ENCODE data around the gene MSRB1. TPM values are rescaled to one million over a fixed set of nuclear protein-coding genes. Genes with fewer than 3 reads are reported as not detected.

MSRB1 gene
- total and polyA plus RNA-seq, 4 donors = 32.2 to 169 (median 98.0) TPM

DNA sequence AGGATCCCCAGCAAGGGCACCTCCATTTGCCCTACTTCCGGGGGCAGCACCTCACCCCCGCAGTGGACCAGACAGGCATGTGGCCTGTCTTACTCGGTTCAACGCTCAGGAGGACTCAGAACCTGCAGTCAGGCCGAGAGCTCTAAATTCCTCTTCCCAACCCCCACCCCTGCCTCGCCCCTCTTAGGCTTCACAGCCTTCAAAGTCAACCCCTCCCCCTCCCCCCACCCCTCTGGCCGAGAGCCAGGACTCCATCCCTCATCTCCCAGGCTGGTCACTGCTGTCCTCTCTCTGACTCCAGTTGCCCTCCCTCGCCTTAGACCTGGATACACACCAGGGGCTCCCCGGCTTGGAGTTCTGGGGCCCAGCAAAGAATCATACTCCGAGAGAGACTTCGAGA, 16.7 kb downstream of the MSRB1 start:
- no peak overlapping the region for H3K9ac ChIP-seq (ENCODE audit: low read depth in 1 of 2, low read length in 2 of 2)
- no peaks in the 10 kb centered on the region for H3K9me3 ChIP-seq (ENCODE audit: control insufficient read depth in 4 of 4, low read length in 3 of 4)
- H3K27me3 ChIP-seq (ENCODE audit: control insufficient read depth in 4 of 4, insufficient read depth in 4 of 4, low read length in 3 of 4) = peaks cover 0 to 8% (median 4%) of the 10 kb centered on the region in 4 donors
- no peaks in the 10 kb centered on the region for H3K36me3 ChIP-seq (ENCODE audit: control insufficient read depth in 4 of 4, insufficient read depth in 3 of 4, low read depth in 1 of 4, low read length in 3 of 4)
- no peak overlapping the region for H3K27ac ChIP-seq (ENCODE audit: low read depth in 1 of 2, low read length in 2 of 2)
- no peak for TF ChIP-seq MAX (IDR thresholded peaks at IDR 0.05)
- no peak for DNase-seq (ENCODE audit: low spot score)
- H3K4me1 ChIP-seq (ENCODE audit: control insufficient read depth in 4 of 4, insufficient read depth in 4 of 4, low read length in 3 of 4) = peaks cover 0 to 8% (median 3%) of the 10 kb centered on the region in 4 donors
- WGBS = 81% methylated on average over 11 of the region's 11 CpGs
- no peak overlapping the region for H3K4me3 ChIP-seq (ENCODE audit: low read depth in 1 of 3, low read length in 3 of 3)

- no peak overlapping the region for H3K9ac ChIP-seq (ENCODE audit: low read depth in 1 of 2, low read length in 2 of 2)
- H3K4me1 ChIP-seq (ENCODE audit: control insufficient read depth in 4 of 4, insufficient read depth in 4 of 4, low read length in 3 of 4) = peaks cover 0 to 2% (median under 1%) of the 10 kb centered on the region in 4 donors
- H3K27ac ChIP-seq (ENCODE audit: low read depth in 1 of 2, low read length in 2 of 2) = no peak overlapping the region
- no peak overlapping the region for H3K4me3 ChIP-seq (ENCODE audit: low read depth in 1 of 3, low read length in 3 of 3)
- no peaks in the 10 kb centered on the region for H3K36me3 ChIP-seq (ENCODE audit: control insufficient read depth in 4 of 4, insufficient read depth in 3 of 4, low read depth in 1 of 4, low read length in 3 of 4)
- WGBS = 83% methylated on average over 5 of the region's 5 CpGs
- no peaks in the 10 kb centered on the region for H3K9me3 ChIP-seq (ENCODE audit: control insufficient read depth in 4 of 4, low read length in 3 of 4)
- DNase-seq (ENCODE audit: low spot score) = no peak
- peaks cover 7 to 20% (median 9%) of the 10 kb centered on the region in 4 donors for H3K27me3 ChIP-seq (ENCODE audit: control insufficient read depth in 4 of 4, insufficient read depth in 4 of 4, low read length in 3 of 4)
- no peak for TF ChIP-seq RXRA (IDR thresholded peaks at IDR 0.05)
- TF ChIP-seq FOXA2 (IDR thresholded peaks at IDR 0.05) = no peak
Measured at GRCh38 chr16:1924095-1924494, 18.9 kb downstream of the MSRB1 start.

DNA sequence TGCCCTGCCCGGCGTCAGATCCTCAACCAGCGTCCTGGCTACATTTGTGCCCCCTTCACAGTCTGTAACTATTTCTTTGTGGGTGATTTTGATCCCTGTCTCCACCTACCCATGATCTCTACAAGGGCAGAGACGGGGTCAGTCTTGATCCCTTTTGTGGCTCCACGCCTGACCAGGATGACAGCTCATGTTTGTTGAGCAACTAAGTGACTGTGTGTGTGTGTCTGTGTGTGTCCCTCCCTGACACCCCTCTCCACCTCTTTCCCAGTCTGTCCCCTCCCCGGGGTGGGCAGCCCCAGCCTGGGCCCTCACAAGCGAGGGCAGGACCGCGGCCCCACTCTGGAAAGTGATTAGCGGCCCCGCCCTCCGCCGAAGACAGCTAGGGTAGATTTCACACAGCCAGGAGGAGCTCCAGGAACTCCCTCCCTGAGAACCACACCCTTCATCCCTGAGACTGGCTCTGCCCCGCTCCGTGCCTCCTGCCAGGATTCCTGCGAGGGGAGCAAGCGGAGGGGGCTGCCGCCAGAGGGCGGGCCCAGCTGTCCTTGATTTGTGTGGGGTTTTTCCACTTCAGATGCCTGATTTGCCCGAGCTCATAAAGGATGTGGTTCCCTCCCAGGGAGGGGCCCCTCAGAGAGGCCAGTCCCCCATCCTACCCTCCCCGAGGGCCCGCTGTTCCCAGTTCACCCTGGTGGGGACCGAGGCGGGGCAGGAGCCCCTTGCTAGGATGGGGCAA, 19.5 kb downstream of the MSRB1 start:
- H3K9ac ChIP-seq (ENCODE audit: low read depth in 1 of 2, low read length in 2 of 2) = no peak overlapping the region
- TF ChIP-seq GABPA (IDR thresholded peaks at IDR 0.05 in 1 of 2, conservative IDR thresholded peaks at IDR 0.05 in 1 of 2) = no peak
- TF ChIP-seq, protein P1, sequence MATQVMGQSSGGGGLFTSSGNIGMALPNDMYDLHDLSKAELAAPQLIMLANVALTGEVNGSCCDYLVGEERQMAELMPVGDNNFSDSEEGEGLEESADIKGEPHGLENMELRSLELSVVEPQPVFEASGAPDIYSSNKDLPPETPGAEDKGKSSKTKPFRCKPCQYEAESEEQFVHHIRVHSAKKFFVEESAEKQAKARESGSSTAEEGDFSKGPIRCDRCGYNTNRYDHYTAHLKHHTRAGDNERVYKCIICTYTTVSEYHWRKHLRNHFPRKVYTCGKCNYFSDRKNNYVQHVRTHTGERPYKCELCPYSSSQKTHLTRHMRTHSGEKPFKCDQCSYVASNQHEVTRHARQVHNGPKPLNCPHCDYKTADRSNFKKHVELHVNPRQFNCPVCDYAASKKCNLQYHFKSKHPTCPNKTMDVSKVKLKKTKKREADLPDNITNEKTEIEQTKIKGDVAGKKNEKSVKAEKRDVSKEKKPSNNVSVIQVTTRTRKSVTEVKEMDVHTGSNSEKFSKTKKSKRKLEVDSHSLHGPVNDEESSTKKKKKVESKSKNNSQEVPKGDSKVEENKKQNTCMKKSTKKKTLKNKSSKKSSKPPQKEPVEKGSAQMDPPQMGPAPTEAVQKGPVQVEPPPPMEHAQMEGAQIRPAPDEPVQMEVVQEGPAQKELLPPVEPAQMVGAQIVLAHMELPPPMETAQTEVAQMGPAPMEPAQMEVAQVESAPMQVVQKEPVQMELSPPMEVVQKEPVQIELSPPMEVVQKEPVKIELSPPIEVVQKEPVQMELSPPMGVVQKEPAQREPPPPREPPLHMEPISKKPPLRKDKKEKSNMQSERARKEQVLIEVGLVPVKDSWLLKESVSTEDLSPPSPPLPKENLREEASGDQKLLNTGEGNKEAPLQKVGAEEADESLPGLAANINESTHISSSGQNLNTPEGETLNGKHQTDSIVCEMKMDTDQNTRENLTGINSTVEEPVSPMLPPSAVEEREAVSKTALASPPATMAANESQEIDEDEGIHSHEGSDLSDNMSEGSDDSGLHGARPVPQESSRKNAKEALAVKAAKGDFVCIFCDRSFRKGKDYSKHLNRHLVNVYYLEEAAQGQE (IDR thresholded peaks at IDR 0.05) = no peak
- no peak for TF ChIP-seq ZBTB33 (IDR thresholded peaks at IDR 0.05)
- TF ChIP-seq SP1 (IDR thresholded peaks at IDR 0.05) = no peak
- TF ChIP-seq CTCF (IDR thresholded peaks at IDR 0.05; ENCODE audit: low read depth, low read length, missing input control) = no peak
- TF ChIP-seq, protein P2, sequence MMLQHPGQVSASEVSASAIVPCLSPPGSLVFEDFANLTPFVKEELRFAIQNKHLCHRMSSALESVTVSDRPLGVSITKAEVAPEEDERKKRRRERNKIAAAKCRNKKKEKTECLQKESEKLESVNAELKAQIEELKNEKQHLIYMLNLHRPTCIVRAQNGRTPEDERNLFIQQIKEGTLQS (IDR thresholded peaks at IDR 0.05) = no peak
- TF ChIP-seq JUND (IDR thresholded peaks at IDR 0.05) = no peak
- no peak for TF ChIP-seq EGR1 (IDR thresholded peaks at IDR 0.05; ENCODE audit: low read depth in 2 of 2)
- no peak for TF ChIP-seq HNF4A (conservative IDR thresholded peaks at IDR 0.05)
- TF ChIP-seq RXRA (IDR thresholded peaks at IDR 0.05) = no peak
- TF ChIP-seq HNF4G (IDR thresholded peaks at IDR 0.05) = no peak
- no peak for TF ChIP-seq FOXA2 (IDR thresholded peaks at IDR 0.05)
- no peak for TF ChIP-seq MAX (IDR thresholded peaks at IDR 0.05)
- no peak for TF ChIP-seq RAD21 (IDR thresholded peaks at IDR 0.05)
- no peak for TF ChIP-seq YY1 (IDR thresholded peaks at IDR 0.05)
- peaks cover 0 to 4% (median 2%) of the 10 kb centered on the region in 4 donors for H3K4me1 ChIP-seq (ENCODE audit: control insufficient read depth in 4 of 4, insufficient read depth in 4 of 4, low read length in 3 of 4)
- H3K4me3 ChIP-seq (ENCODE audit: low read depth in 1 of 3, low read length in 3 of 3) = no peak overlapping the region
- WGBS = 40% methylated on average over 24 of the region's 24 CpGs
- no peak for DNase-seq (ENCODE audit: low spot score)
- H3K27ac ChIP-seq (ENCODE audit: low read depth in 1 of 2, low read length in 2 of 2) = no peak overlapping the region
- no peaks in the 10 kb centered on the region for H3K9me3 ChIP-seq (ENCODE audit: control insufficient read depth in 4 of 4, low read length in 3 of 4)
- H3K36me3 ChIP-seq (ENCODE audit: control insufficient read depth in 4 of 4, insufficient read depth in 3 of 4, low read depth in 1 of 4, low read length in 3 of 4) = no peaks in the 10 kb centered on the region
- H3K27me3 ChIP-seq (ENCODE audit: control insufficient read depth in 4 of 4, insufficient read depth in 4 of 4, low read length in 3 of 4) = peaks cover 7 to 20% (median 10%) of the 10 kb centered on the region in 4 donors
